Activated CD8-positive, alpha-beta memory T cell treated with anti-CD3 and anti-CD28 coated beads for 36 hours (primary cell): ENCODE data around the gene SRD5A1. TPM values are rescaled to one million over a fixed set of nuclear protein-coding genes. Genes with fewer than 3 reads are reported as not detected.

Source experiments
- CTCF ChIA-PET: fragments of 350-600 bp; sonication (Branson Sonifier 250); formaldehyde crosslinking; loops from one replicate; lab custom pipeline; 2021; ENCODE audit warnings: antibody characterized with exemption; lab: Charles Lee
- POLR2A ChIA-PET: fragments of 350-600 bp; sonication (Branson Sonifier 250); formaldehyde crosslinking; loops from one replicate; lab custom pipeline; 2021; ENCODE audit warnings: antibody characterized with exemption; lab: Charles Lee
- total RNA-seq, 2 experiments: library from RNA; stranded (reverse); gene quantifications; one replicate each; pipeline ENCODE4 v1.2.3, GENCODE V29; 2021

Gene SRD5A1
- total RNA-seq, 2 experiments from 2014 or later: 16.9 to 17.6 TPM

GRCh38 chr5:6717687-6718086 lies 84.4 kb downstream of the SRD5A1 start:
- CTCF ChIA-PET: no interaction called here

GRCh38 chr5:6718161-6718681 lies 85.0 kb downstream of the SRD5A1 start:
- CTCF ChIA-PET: no interaction called here
- POLR2A ChIA-PET: no interaction called here

More at GRCh38 chr5:6717687-6718086, 84.4 kb downstream of the SRD5A1 start:
- POLR2A ChIA-PET: no interaction called here

GRCh38 chr5:6718718-6719117 lies 85.5 kb downstream of the SRD5A1 start:
- POLR2A ChIA-PET: no interaction called here

GRCh38 chr5:6719417-6719816 lies 86.2 kb downstream of the SRD5A1 start:
- POLR2A ChIA-PET: no interaction called here
- CTCF ChIA-PET: no interaction called here

More at GRCh38 chr5:6718718-6719117, 85.5 kb downstream of the SRD5A1 start:
- CTCF ChIA-PET: no interaction called here

- ChIA-PET CTCF (no interaction called here), POLR2A (no interaction called here)
Measured at GRCh38 chr5:6719896-6720560, 86.8 kb downstream of the SRD5A1 start.

GRCh38 chr5:6720561-6720921 lies 87.3 kb downstream of the SRD5A1 start:
- CTCF ChIA-PET: no interaction called here
- POLR2A ChIA-PET: no interaction called here

- ChIA-PET CTCF (no interaction called here), POLR2A (no interaction called here)
Measured at GRCh38 chr5:6721442-6721841, 88.2 kb downstream of the SRD5A1 start.

- ChIA-PET CTCF (no interaction called here), POLR2A (no interaction called here)
Measured at GRCh38 chr5:6722015-6722414, 88.8 kb downstream of the SRD5A1 start.

- POLR2A ChIA-PET: no interaction called here
- CTCF ChIA-PET: no interaction called here
Measured at GRCh38 chr5:6723122-6723815, 90.0 kb downstream of the SRD5A1 start.

GRCh38 chr5:6723816-6724300 lies 90.6 kb downstream of the SRD5A1 start:
- CTCF ChIA-PET: no interaction called here
- POLR2A ChIA-PET: no interaction called here

Other genes with a start within 250 kb of the SRD5A1 start
- gene UBE2QL1, start 184.6 kb upstream of the SRD5A1 start, total RNA-seq: not detected
- 100 to 1,000 TPM; 130 to 134 TPM for gene NSUN2, start 396 bp upstream of the SRD5A1 start, total RNA-seq
- 10 to 100 TPM; 32.8 to 35.0 TPM for gene TENT4A, start 80.0 kb downstream of the SRD5A1 start, total RNA-seq